ENCODE measurements around the gene FGFR2. TPM values are rescaled to one million over a fixed set of nuclear protein-coding genes. Genes with fewer than 3 reads are reported as not detected.

FGFR2 gene
- total and polyA plus RNA-seq, 2 of the 4 experiments (the other 2 are of a cell fraction): not detected

DNA sequence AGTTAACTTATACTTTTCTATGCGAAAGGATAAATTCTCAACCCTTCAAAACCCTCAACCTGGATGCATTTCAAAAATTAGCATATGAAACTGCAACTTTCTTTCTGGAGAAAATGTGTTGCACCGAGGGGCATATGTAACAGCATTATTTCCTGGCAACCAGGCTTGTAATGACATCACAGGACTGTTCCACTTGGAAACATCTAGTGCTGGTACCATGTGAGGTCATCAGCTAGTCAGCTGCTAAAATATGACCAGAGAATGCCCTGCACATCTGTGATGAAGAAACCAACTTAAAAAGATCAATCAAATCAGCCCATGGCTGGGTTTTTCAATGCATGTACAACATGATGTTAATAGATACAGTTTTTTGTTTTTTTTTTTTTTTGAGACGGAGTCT is 40.0 kb downstream of the FGFR2 start:
- Histone ChIP-seq H2BK5ac (ENCODE audit: low read depth, low read length, poor library complexity, severe bottlenecking) (no peak overlapping the region), H4K8ac (ENCODE audit: low read depth in 2 of 2, low read length in 2 of 2) (no peak overlapping the region), H3K4me1 (ENCODE audit: control insufficient read depth, insufficient read depth, low read length) (no peaks in the 10 kb centered on the region), H3K23ac (ENCODE audit: low read depth, low read length) (no peak overlapping the region), H3K14ac (replicated peaks; ENCODE audit: low read depth, low read length) (no peak overlapping the region), H3K9ac (ENCODE audit: low read depth, low read length) (no peak overlapping the region), H3K4me3 (ENCODE audit: insufficient read depth, low read depth, low read length) (no peak overlapping the region), H3K27ac (ENCODE audit: insufficient read depth, low read length) (no peak overlapping the region), H2BK20ac (ENCODE audit: low read depth, low read length) (no peak overlapping the region), H4K20me1 (ENCODE audit: insufficient read depth, low read length) (no peaks in the 10 kb centered on the region), H2BK15ac (ENCODE audit: low read depth, low read length) (no peak overlapping the region), H3K9me1 (ENCODE audit: insufficient read depth, low read length) (no peaks in the 10 kb centered on the region), H3K36me3 (ENCODE audit: control insufficient read depth, insufficient read depth, low read length) (no peaks in the 10 kb centered on the region), H3K9me3 (ENCODE audit: control insufficient read depth, insufficient read depth, low read length) (peaks cover 17% of the 10 kb centered on the region), H2AK5ac (ENCODE audit: low read depth, low read length) (no peak overlapping the region), H3K18ac (ENCODE audit: low read depth, low read length) (no peak overlapping the region), H2AFZ (replicated peaks; ENCODE audit: low read length, poor library complexity) (no peak overlapping the region), H3K27me3 (ENCODE audit: control insufficient read depth, insufficient read depth, low read length) (no peaks in the 10 kb centered on the region), H3K4me2 (ENCODE audit: low read depth, low read length) (no peak overlapping the region), H3K79me1 (ENCODE audit: low read depth in 1 of 2, low read length in 2 of 2) (no peaks in the 10 kb centered on the region), H4K5ac (ENCODE audit: low read depth, low read length) (no peak overlapping the region), H3K56ac (ENCODE audit: extremely low read depth, insufficient read depth, low read length) (no peak overlapping the region), H2AK9ac (replicated peaks; ENCODE audit: low read depth, low read length, poor library complexity) (no peak overlapping the region), H3K4ac (ENCODE audit: low read depth, low read length) (no peak overlapping the region), H4K91ac (ENCODE audit: insufficient read depth, low read depth, low read length) (no peak overlapping the region), H2BK120ac (ENCODE audit: low read depth, low read length) (no peak overlapping the region)
- intact Hi-C loops (cut with micrococcal nuclease) (no loop called here), in situ Hi-C loops (cut with MboI; ENCODE audit: low sequenced_read_pairs) (no loop called here), dilution Hi-C loops (cut with HindIII; ENCODE audit: low sequenced_read_pairs, unreplicated experiment) (no loop called here)
- DNase-seq (no peak), ATAC-seq (ENCODE audit: low read depth) (no peak)
- TF ChIP-seq BHLHE40 (IDR thresholded peaks at IDR 0.05; ENCODE audit: low read depth, low read length): no peak
- no peak for TF ChIP-seq NFE2L2 (IDR thresholded peaks at IDR 0.05; ENCODE audit: low read depth, low read length)
- TF ChIP-seq RFX5 (IDR thresholded peaks at IDR 0.05; ENCODE audit: low read depth, low read length): no peak
- TF ChIP-seq MAFK (IDR thresholded peaks at IDR 0.05; ENCODE audit: low read depth, low read length): no peak
- no peak for TF ChIP-seq CHD1 (IDR thresholded peaks at IDR 0.05; ENCODE audit: low read depth, low read length)
- no peak for TF ChIP-seq SMC3 (IDR thresholded peaks at IDR 0.05; ENCODE audit: low read depth, low read length)
- TF ChIP-seq, protein P1, sequence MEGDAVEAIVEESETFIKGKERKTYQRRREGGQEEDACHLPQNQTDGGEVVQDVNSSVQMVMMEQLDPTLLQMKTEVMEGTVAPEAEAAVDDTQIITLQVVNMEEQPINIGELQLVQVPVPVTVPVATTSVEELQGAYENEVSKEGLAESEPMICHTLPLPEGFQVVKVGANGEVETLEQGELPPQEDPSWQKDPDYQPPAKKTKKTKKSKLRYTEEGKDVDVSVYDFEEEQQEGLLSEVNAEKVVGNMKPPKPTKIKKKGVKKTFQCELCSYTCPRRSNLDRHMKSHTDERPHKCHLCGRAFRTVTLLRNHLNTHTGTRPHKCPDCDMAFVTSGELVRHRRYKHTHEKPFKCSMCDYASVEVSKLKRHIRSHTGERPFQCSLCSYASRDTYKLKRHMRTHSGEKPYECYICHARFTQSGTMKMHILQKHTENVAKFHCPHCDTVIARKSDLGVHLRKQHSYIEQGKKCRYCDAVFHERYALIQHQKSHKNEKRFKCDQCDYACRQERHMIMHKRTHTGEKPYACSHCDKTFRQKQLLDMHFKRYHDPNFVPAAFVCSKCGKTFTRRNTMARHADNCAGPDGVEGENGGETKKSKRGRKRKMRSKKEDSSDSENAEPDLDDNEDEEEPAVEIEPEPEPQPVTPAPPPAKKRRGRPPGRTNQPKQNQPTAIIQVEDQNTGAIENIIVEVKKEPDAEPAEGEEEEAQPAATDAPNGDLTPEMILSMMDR (conservative IDR thresholded peaks at IDR 0.05; ENCODE audit: low read depth, low read length): no peak
- no peak for TF ChIP-seq CEBPB (IDR thresholded peaks at IDR 0.05; ENCODE audit: low read depth, low read length)
- TF ChIP-seq FOS (IDR thresholded peaks at IDR 0.05; ENCODE audit: low read depth, low read length): no peak
- TF ChIP-seq, protein P2, sequence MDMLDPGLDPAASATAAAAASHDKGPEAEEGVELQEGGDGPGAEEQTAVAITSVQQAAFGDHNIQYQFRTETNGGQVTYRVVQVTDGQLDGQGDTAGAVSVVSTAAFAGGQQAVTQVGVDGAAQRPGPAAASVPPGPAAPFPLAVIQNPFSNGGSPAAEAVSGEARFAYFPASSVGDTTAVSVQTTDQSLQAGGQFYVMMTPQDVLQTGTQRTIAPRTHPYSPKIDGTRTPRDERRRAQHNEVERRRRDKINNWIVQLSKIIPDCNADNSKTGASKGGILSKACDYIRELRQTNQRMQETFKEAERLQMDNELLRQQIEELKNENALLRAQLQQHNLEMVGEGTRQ (IDR thresholded peaks at IDR 0.05; ENCODE audit: low read depth, low read length): no peak
- TF ChIP-seq MAZ (IDR thresholded peaks at IDR 0.05; ENCODE audit: borderline replicate concordance, low read depth, low read length): no peak
- TF ChIP-seq RAD21 (IDR thresholded peaks at IDR 0.05; ENCODE audit: low read length): no peak
- TF ChIP-seq, protein P3, sequence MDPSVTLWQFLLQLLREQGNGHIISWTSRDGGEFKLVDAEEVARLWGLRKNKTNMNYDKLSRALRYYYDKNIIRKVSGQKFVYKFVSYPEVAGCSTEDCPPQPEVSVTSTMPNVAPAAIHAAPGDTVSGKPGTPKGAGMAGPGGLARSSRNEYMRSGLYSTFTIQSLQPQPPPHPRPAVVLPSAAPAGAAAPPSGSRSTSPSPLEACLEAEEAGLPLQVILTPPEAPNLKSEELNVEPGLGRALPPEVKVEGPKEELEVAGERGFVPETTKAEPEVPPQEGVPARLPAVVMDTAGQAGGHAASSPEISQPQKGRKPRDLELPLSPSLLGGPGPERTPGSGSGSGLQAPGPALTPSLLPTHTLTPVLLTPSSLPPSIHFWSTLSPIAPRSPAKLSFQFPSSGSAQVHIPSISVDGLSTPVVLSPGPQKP (IDR thresholded peaks at IDR 0.05; ENCODE audit: borderline replicate concordance, low read depth, low read length): no peak
- 0% methylated on average over 1 of the region's 3 CpGs; no CpG with 5 or more reads in 1 of the 2 experiments for WGBS, 2 experiments (ENCODE audit: extremely low coverage in 2 of 2, insufficient read length in 1 of 2)
- no TSS peak for BruUV-seq (replicated peaks)
- ChIA-PET POLR2A (ENCODE audit: unreplicated experiment) (no interaction called here), CTCF (interaction anchor here (0.7 kb wide), 1 partner anchor 414 kb away, joined by 7 read pairs; no protein-coding TSS in a partner anchor)

Measured in IMR-90 (cell line).